Glomerular visceral epithelial cell (primary cell): ENCODE results near the gene TMA7B.

Experiments used
- DNase-seq: peaks from one replicate; pipeline ENCODE4 v3.0.0-alpha.2; 2016; ENCODE audit errors: extremely low spot score

Gene TMA7B

GRCh38 chr22:40001800-40002577 lies 41.8 kb downstream of the TMA7B start:
- DNase-seq: no peak

DNA sequence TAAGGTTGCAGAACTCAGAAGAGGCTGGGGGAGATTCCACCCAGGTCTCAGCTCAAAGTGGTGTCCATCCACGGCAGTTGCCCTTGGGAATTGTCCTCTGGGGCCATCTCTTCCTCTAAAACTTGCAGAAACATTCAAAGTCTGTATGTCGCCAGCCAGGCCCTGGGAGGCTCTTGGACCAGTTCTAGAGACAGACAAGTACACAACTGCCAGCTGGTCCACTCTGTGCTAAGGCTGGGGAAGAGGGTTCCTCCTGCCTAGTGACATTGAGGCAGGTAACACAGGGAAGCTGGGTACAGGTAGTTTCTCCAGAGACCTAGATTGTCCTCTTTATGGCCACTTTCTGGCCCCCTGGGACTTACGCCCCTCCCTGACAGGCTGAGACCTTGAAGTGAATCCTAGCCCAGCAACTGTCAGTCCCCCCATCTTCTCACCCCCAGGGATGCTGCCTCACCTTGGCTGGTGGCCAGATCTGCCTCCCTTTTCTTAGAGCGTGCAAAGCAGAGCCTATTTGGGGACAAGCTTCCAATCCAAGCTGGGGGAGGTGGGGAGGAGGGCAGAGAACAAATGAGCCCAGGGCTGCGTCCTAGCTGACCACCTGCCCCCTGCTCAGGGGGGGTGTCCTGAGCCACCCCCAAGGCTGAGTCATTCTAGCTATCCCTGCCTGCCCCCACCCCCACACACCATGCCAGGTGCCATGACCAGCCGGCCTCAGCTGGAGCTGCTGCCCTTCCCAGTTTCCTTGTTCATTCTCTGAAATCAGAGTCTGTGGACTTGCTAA lies 42.9 kb downstream of the TMA7B start:
- no peak for DNase-seq

- DNase-seq: no peak
These were observed 44.6 kb downstream of the TMA7B start for GRCh38 chr22:40004836-40005235.

- DNase-seq: no peak
These were observed 46.4 kb downstream of the TMA7B start for GRCh38 chr22:40006641-40007040.

DNA sequence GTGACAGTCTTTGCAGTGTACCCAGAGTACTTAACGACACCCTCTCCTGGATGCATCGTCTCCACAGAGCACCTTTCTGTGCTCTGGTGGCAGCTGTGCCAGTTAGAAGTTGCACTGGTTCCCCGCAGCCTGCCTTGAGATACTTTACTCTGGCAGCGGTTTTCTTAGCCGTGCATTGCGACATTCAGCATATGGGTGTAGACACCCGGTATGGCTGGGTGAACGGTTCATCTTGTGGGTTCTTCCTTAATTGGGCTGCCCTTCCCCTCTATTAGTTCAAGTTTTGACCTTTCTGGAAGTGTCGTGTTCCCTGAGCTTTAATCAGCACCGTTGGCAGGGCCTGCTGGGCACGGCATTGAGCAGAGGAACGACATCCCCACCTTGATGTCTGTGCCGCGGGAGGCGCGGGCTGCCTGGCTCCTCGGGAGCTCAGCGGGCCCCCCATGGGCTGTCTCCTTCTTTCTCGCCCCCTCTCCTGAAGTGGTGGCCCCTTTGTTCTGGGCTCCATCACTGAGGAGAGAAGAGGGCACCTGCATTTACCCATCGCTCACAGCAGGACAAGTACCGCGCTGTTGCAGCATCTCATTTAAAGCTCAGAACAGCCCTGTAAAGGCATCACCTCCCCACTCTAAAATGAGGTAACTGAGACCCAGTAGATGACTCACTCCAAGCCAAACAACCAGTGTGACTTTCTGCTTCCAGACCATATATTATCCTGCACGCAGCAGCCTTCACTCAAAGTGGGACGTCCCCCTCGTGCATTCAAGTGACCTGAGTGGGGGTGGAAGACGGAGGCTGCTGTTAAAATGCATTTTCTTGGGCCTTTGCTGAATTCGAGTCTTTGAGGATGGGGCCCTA lies 47.9 kb downstream of the TMA7B start:
- no peak for DNase-seq

DNA sequence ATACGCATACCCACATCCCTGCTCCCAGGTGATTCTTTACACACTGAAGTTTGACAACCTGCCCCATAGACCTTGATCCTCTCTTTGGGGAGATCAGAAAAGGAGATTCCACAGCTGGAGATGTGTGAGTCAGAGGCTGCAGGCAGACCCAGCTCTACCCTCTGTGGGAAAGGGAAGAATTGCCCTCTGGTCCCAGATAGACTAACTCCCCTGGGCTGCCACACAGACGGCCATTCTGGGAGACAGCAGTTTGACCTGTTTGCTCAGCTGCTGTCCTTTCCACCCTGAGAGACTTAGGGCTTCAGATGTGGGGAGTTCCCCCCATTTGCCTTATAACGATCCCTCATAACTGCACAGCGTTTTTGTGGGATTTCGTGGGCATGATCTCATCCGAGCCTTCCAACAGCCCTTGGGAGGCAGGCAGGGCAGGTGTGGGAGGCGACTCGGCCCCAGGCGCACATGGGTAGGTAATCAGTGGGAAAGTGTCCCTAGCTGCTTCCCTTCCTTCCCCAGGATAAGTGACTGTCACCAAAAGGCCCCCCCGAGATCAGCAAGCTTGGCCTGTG lies 48.6 kb downstream of the TMA7B start:
- peak; percentile 16 for DNase-seq

- DNase-seq: peak; percentile 7
These were observed 49.1 kb downstream of the TMA7B start for GRCh38 chr22:40009292-40009774.

DNA sequence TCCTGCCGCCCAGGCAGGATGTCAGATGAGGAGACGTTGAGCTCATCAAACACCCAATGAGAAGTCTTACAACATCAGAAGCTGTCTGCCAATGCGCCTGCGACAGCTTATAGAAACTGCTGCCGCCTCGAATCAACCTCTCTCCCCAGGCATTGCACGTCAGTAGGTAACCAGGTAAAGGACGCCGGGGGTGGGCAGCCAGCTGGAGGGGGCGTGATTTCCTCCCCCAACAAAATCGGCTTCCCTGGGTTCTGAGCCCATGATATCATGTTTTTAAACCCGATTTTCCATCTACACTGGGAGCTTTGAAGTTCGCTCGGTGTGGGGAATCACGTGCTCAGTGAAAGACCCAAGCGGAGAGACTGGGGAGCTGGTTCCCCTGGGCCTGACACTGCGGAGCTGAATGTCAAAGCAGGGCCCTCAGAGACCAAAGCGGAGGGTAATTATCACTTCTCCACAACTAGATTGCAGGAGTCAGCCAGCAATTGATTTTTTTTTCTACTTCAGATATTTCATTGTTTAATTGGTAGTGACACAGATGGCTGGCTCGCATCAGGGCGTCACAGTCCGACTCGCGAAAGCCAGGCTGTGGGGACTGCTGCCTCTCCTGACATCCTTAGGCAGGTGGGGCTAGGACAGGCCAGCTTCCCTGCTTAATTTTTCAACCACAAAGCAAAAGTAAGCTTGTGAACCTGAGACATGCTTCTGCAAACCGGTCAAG lies 49.9 kb downstream of the TMA7B start:
- no peak for DNase-seq

DNA sequence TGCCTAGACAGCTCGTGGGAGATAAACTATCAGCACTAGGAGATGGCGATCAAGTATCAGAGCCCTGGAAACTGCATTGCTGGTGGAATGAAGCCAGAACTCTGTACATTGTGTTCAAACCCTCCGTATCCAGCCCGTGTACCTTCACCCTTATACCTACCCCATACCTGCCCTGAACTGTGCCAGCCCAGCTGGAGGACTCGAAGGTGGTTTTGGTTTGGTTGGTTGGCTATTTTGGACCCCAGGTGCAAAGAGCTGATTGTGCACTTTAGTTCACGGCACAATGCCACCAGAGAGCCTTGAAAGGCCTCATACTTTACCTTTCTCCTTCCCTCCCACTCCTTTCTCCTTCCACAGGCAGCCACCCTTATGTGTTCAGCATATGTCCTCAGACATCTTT lies 50.5 kb downstream of the TMA7B start:
- no peak for DNase-seq
